ENCODE results near the gene KDF1.

KDF1 gene

GRCh38 chr1:26923711-26924110 lies 36.6 kb downstream of the KDF1 start:
- DNase-seq (ENCODE audit: extremely low spot score, insufficient read length, low read depth) (no peak), FAIRE-seq (no peak)

- FAIRE-seq (no peak), DNase-seq (ENCODE audit: extremely low spot score, insufficient read length, low read depth) (no peak)
Observed at GRCh38 chr1:26922901-26923300, 37.4 kb downstream of the KDF1 start.

GRCh38 chr1:26922431-26922729 lies 37.9 kb downstream of the KDF1 start:
- FAIRE-seq = no peak
- DNase-seq (ENCODE audit: extremely low spot score, insufficient read length, low read depth) = no peak

GRCh38 chr1:26921540-26922430 lies 38.5 kb downstream of the KDF1 start, which contains the start of gene NUDC:
Gene NUDC (plus strand): TSS chr1:26921743. CDS start chr1:26921849, 106 bp downstream.
- peak; percentile 98 for FAIRE-seq
- peak; percentile 95 for DNase-seq (ENCODE audit: extremely low spot score, insufficient read length, low read depth)

- DNase-seq (ENCODE audit: extremely low spot score, insufficient read length, low read depth) (no peak), FAIRE-seq (no peak)
Observed at GRCh38 chr1:26921126-26921539, 39.1 kb downstream of the KDF1 start.

GRCh38 chr1:26915204-26915842 lies 44.9 kb downstream of the KDF1 start:
- FAIRE-seq (no peak), DNase-seq (ENCODE audit: extremely low spot score, insufficient read length, low read depth) (no peak)

GRCh38 chr1:26913754-26914619 lies 46.3 kb downstream of the KDF1 start, which contains the start of gene NR0B2:
Gene NR0B2 (minus strand): TSS chr1:26913975. CDS start chr1:26913940, 35 bp downstream.
- FAIRE-seq (no peak), DNase-seq (ENCODE audit: extremely low spot score, insufficient read length, low read depth) (no peak)

GRCh38 chr1:26913389-26913753 lies 46.9 kb downstream of the KDF1 start:
- FAIRE-seq = no peak
- DNase-seq (ENCODE audit: extremely low spot score, insufficient read length, low read depth) = no peak

- FAIRE-seq (no peak), DNase-seq (ENCODE audit: extremely low spot score, insufficient read length, low read depth) (no peak)
Observed at GRCh38 chr1:26912147-26912490, 48.1 kb downstream of the KDF1 start.

- FAIRE-seq = no peak
- DNase-seq (ENCODE audit: extremely low spot score, insufficient read length, low read depth) = no peak
Observed at GRCh38 chr1:26911399-26912146, 48.7 kb downstream of the KDF1 start.

- FAIRE-seq = no peak
- no peak for DNase-seq (ENCODE audit: extremely low spot score, insufficient read length, low read depth)
Observed at GRCh38 chr1:26910343-26911160, 49.7 kb downstream of the KDF1 start.

GRCh38 chr1:26909951-26910342 lies 50.3 kb downstream of the KDF1 start:
- FAIRE-seq (no peak), DNase-seq (ENCODE audit: extremely low spot score, insufficient read length, low read depth) (no peak)

GRCh38 chr1:26907071-26907917 lies 53.0 kb downstream of the KDF1 start:
- DNase-seq (ENCODE audit: extremely low spot score, insufficient read length, low read depth) = no peak
- FAIRE-seq = no peak

- no peak for FAIRE-seq
- no peak for DNase-seq (ENCODE audit: extremely low spot score, insufficient read length, low read depth)
Observed at GRCh38 chr1:26900815-26901511, 59.3 kb downstream of the KDF1 start.

- FAIRE-seq (peak; percentile 92), DNase-seq (ENCODE audit: extremely low spot score, insufficient read length, low read depth) (peak; percentile 84)
Observed at GRCh38 chr1:26900001-26900814, 60.1 kb downstream of the KDF1 start, which contains the start of gene GPATCH3. Gene GPATCH3 (minus strand): TSS chr1:26900467. CDS start chr1:26900442, 25 bp downstream.

All from GM18507 (cell line).